Pancreas (tissue), 10 donors: ENCODE measurements around the gene TEPSIN. TPM values are rescaled to one million over a fixed set of nuclear protein-coding genes. Genes with fewer than 3 reads are reported as not detected.
A peak's percentile ranks its signal among the peaks of the same experiment; 100 is the strongest.

ENCODE experiments used
- ATAC-seq, 4 donors: fragments of 200-7000 bp; cut with Tn5 transposase; one replicate each; pipeline versions ENCODE4 v1.8.0 to v1.9.1; 2020; ENCODE audit warnings: mild to moderate bottlenecking in 4 of 4, moderate library complexity in 4 of 4
- DNase-seq, 6 donors: peaks; one replicate each; pipeline ENCODE4 v3.0.0-alpha.2; 2020
- FAIRE-seq: peaks from 2 replicates; lab custom pipeline; 2012; peaks lifted over from hg19 to GRCh38; lab: Jason Lieb, UNC
- H3K27ac ChIP-seq, 4 donors: fragments of 200-600 bp; sonication (generic); 1 replicate in 3 of 4; 2 replicates in 1 of 4; pipeline versions ENCODE4 v1.5.0 to v1.8.0; 2020
- H3K27me3 ChIP-seq, 4 donors: fragments of 200-600 bp; one replicate each; pipeline ENCODE4 v1.8.0; 2021
- H3K36me3 ChIP-seq, 3 donors: fragments of 200-600 bp; sonication (generic) in 1 of 3; one replicate each; pipeline versions ENCODE4 v1.5.0 to v1.8.0; 2020 to 2021
- H3K4me1 ChIP-seq, 3 donors: fragments of 200-600 bp; one replicate each; pipeline ENCODE4 v1.8.0; 2021
- H3K4me3 ChIP-seq, 4 donors: fragments of 200-600 bp; sonication (generic) in 2 of 4; one replicate each; pipeline versions ENCODE4 v1.5.0 to v1.8.0; 2020 to 2021
- H3K9me3 ChIP-seq, 4 donors: fragments of 200-600 bp; one replicate each; pipeline ENCODE4 v1.8.0; 2021
- CTCF ChIP-seq, 4 donors: fragments of 200-600 bp; sonication (generic) in 3 of 4; IDR thresholded peaks; one replicate each; pipeline versions ENCODE4 v1.5.0 to v1.8.0; 2021; ENCODE audit warnings: antibody characterized with exemption in 4 of 4
- WGBS, 2 donors: extraction: QIAGEN DNeasy Blood & Tissue Kit; methylation state at CpG; one replicate each; pipeline ENCODE4 v1.1.7; 2013; 5-methylcytosine and 5-hydroxymethylcytosine counted together
- intact Hi-C, 3 donors: fragments of 100-400 bp; cut with DNase I; formaldehyde crosslinking; loops; one replicate each; pipeline versions ENCODE4 v1.11.1 to v1.14.2; 2022
- polyA plus RNA-seq, 2 donors: library from polyadenylated mRNA; stranded (reverse); fragments of 200-250 nt; gene quantifications; one replicate each; pipeline ENCODE4 v1.2.3, GENCODE V29; 2013
- total RNA-seq, 6 donors: library from RNA; stranded (reverse); fragmentation: NEBNext Ultra II Directional in 4 of 6; extraction: Animal tissue kit (Norgen Biotek cat#: 25700) in 4 of 6; gene quantifications; one replicate each; pipeline versions ENCODE4 v1.2.1 to v1.2.4, GENCODE V29; 2021 to 2023
- donor health status: healthy with polysubstance abuse.
- donor health status: DM: no; HTN: no; CAD: no; lungs with moderate emphysema.
- donor health status: DM: no; HTN: no; CAD: no.
- donor health status: control.
- donor health status: control.
- donor health status: Bipolar disorder and iron deficiency.
- donor health status: DM: yes; HTN: yes; CAD: no.
- donor health status: DM: no; HTN: no; CAD: no.
- donor health status: DM: no; HTN: no; CAD: no.
- donor health status: DM: yes; HTN: yes; CAD: no.

Gene TEPSIN
- total and polyA plus RNA-seq, 8 donors, result 13.8 to 98.5 (median 18.9) TPM

- peak overlapping the region in 2 of 4 donors; percentile 54 to 90 for H3K4me3 ChIP-seq
- no peak for ATAC-seq
- peaks cover 0 to 11% (median 7%) of the 10 kb centered on the region in 3 donors for H3K4me1 ChIP-seq
- H3K27me3 ChIP-seq, result no peaks in the 10 kb centered on the region
- TF ChIP-seq CTCF (IDR thresholded peaks at IDR 0.05), result no peak
- no peaks in the 10 kb centered on the region for H3K9me3 ChIP-seq
- no peaks in the 10 kb centered on the region for H3K36me3 ChIP-seq
- DNase-seq, result no peak
- H3K27ac ChIP-seq, result no peak overlapping the region
- FAIRE-seq, result no peak
- intact Hi-C loops, result no loop called here
- WGBS, 2 donors, result 50 to 51% methylated on average over 11 of the region's 11 CpGs
These were observed 17.4 kb downstream of the TEPSIN start for GRCh38 chr17:81221371-81221841.

GRCh38 chr17:81219476-81220180 is 19.2 kb downstream of the TEPSIN start:
- Histone ChIP-seq H3K4me1 (peaks cover 0 to 11% (median 7%) of the 10 kb centered on the region in 3 donors), H3K27me3 (no peaks in the 10 kb centered on the region), H3K9me3 (no peaks in the 10 kb centered on the region), H3K36me3 (no peaks in the 10 kb centered on the region), H3K27ac (no peak overlapping the region), H3K4me3 (no peak overlapping the region)
- TF ChIP-seq CTCF (IDR thresholded peaks at IDR 0.05), result no peak
- FAIRE-seq, result no peak
- WGBS, 2 donors, result 94 to 95% methylated on average over 24 of the region's 24 CpGs
- ATAC-seq, result no peak
- intact Hi-C loops, result no loop called here
- DNase-seq, result peak in 1 of 6 donors; percentile 68

- FAIRE-seq, result no peak
- Histone ChIP-seq H3K36me3 (no peaks in the 10 kb centered on the region), H3K27me3 (no peaks in the 10 kb centered on the region), H3K4me1 (peaks cover 0 to 11% (median 7%) of the 10 kb centered on the region in 3 donors), H3K4me3 (no peak overlapping the region), H3K27ac (no peak overlapping the region), H3K9me3 (no peaks in the 10 kb centered on the region)
- 91 to 94% methylated on average over 11 of the region's 11 CpGs for WGBS, 2 donors
- DNase-seq, result peak in 1 of 6 donors; percentile 58
- no peak for ATAC-seq
- TF ChIP-seq CTCF (IDR thresholded peaks at IDR 0.05), result no peak
- intact Hi-C loops, result no loop called here
These were observed 19.9 kb downstream of the TEPSIN start for GRCh38 chr17:81218991-81219390.

GRCh38 chr17:81218459-81218858 is 20.4 kb downstream of the TEPSIN start:
- WGBS, 2 donors, result 92 to 93% methylated on average over 13 of the region's 13 CpGs
- Histone ChIP-seq H3K36me3 (no peaks in the 10 kb centered on the region), H3K4me1 (peaks cover 0 to 8% (median 7%) of the 10 kb centered on the region in 3 donors), H3K9me3 (no peaks in the 10 kb centered on the region), H3K27ac (no peak overlapping the region), H3K27me3 (no peaks in the 10 kb centered on the region), H3K4me3 (no peak overlapping the region)
- peak in 1 of 6 donors; percentile 63 for DNase-seq
- no peak for TF ChIP-seq CTCF (IDR thresholded peaks at IDR 0.05)
- FAIRE-seq, result no peak
- intact Hi-C loops, result no loop called here
- ATAC-seq, result no peak

- 89 to 90% methylated on average over 18 of the region's 18 CpGs for WGBS, 2 donors
These were observed 21.4 kb downstream of the TEPSIN start for GRCh38 chr17:81217491-81217890.

More at GRCh38 chr17:81217491-81217890, 21.4 kb downstream of the TEPSIN start:
- DNase-seq, result peak in 1 of 6 donors; percentile 43
- no peak for TF ChIP-seq CTCF (IDR thresholded peaks at IDR 0.05)
- Histone ChIP-seq H3K9me3 (no peaks in the 10 kb centered on the region), H3K27me3 (no peaks in the 10 kb centered on the region), H3K36me3 (no peaks in the 10 kb centered on the region), H3K4me3 (no peak overlapping the region), H3K27ac (no peak overlapping the region), H3K4me1 (peaks cover 0 to 7% (median 7%) of the 10 kb centered on the region in 3 donors)
- FAIRE-seq, result no peak
- ATAC-seq, result no peak
- intact Hi-C loops, result no loop called here
